Measurements from ENCODE around the gene PEAK1.
"Not testable (repeated sequence)": the region's sequence is repeated elsewhere in the genome, so short reads cannot be mapped to it uniquely, and the experiment has no call there.

The PEAK1 gene

DNA sequence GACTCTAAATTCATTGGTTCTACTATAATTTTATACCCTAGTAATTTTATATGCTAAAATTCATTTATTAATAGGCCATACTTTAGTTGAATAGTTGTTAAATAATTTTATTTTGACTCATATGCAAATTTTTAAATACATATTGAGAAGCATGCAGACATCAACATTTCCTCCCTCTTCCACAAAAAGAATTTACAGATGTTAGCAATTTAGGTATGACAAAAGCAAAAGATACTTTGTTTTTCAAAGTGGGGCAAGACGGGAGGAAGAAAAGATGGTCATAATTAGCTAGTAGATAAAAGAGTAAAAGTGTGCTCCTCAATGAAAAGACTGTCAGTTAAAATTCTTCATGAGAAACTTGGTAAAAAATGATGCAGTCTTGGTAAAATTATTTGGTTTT lies 200.1 kb downstream of the PEAK1 start:
- DNase-seq, result no peak

DNA sequence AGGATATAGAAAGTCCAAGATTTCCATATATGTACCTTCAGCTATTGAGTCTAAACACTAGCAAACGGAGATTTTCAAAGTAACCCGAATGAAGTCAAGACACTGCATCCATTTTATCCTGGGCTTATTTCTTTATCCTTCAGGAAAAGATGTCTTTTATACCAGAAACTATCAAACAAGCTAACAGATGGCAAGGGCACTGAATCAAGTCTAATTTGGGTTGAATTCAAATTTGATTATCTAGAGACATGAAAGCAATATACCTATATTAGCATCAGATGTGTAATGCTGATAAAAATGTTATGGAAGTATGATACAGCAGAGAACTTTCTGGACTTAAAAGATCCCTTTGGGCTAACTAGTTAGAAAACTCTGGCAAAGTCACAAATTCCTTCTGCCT lies 210.7 kb downstream of the PEAK1 start:
- DNase-seq, result no peak

DNA sequence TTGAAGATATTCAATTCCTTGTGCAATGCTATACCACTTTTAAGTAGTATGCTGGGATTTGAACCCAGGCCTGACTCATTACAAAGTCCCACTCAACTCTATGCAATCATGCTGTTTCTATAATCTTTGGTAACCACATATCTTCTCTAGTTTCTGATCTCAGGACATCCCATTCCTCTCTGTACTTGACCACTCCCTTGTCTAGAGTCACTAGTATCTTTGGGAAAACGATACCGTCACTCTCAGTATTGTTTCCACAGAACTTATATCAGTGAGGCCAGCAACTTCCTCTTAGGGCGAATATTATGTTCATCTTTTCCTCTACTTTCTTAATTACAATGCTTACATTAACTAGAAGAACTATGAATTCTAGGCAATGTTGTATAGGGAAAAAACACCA lies 211.7 kb downstream of the PEAK1 start:
- DNase-seq, result no peak

GRCh38 chr15:77201665-77202064 lies 218.2 kb downstream of the PEAK1 start:
- no peak for DNase-seq

DNA sequence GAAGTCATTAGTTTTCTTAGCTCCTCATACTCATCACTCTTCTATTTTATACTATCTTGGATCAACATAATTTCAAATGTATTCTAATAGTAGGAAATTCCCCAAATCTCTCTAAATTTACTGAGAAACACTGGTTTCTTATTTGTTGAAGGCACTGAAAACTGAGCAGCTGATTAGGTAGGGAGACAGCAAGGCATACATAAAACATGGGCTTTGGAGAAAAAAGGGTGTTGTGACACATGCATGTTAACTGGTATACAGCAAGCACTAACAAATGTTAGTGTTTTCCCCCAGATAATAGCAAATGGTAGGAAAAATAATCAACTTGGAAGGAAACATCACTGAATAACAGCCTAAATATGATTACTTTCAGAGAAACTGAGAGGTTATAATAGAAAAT lies 223.5 kb downstream of the PEAK1 start:
- no peak for DNase-seq

DNA sequence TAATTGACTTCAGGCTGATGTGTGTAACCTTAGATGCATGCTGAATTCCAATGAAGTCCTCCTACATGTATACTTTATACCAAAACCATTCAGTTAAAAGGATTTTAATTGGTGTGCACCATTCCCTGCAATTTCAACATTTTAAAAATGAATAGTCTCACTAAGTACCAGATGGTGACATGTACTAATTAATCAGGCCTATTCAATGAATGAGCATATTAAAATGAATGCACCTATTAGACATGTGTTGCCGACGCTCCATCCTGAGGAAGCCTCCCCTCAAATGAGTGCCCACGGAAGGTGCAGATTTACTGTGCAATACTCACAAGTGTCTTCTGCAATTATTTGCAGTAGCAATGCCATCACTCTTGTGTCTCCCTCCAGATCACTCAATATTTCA lies 224.3 kb downstream of the PEAK1 start:
- no peak for DNase-seq

GRCh38 chr15:77192451-77192850 lies 227.5 kb downstream of the PEAK1 start:
- no peak for DNase-seq

DNA sequence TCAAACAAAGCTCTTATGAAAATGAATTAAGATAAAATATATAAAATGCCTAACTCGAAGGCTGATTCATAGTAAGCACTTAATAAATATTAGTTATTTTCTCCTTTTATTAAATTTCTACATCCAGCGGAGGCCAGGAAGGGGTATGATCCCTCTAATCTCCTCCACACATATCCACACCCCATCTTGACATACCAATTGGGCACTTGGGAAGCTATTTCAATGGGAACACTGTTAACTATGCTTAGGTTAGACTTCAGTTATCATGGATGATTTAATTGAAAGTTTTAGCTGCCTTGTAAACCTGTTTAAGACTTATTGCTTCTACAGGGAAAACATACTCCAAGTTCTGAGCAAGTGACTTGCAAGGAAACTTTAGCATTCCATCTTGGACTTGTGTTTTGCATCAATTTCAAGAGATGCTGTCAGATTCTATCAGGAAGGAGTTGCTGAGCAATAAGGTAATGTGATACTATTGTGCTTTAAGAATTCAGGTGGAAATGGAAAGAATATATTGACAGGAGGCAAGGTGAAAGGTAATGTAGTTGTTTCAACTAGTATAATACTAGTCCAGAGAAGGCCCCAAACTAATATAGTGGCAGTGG lies 228.6 kb downstream of the PEAK1 start:
- no peak for DNase-seq

DNA sequence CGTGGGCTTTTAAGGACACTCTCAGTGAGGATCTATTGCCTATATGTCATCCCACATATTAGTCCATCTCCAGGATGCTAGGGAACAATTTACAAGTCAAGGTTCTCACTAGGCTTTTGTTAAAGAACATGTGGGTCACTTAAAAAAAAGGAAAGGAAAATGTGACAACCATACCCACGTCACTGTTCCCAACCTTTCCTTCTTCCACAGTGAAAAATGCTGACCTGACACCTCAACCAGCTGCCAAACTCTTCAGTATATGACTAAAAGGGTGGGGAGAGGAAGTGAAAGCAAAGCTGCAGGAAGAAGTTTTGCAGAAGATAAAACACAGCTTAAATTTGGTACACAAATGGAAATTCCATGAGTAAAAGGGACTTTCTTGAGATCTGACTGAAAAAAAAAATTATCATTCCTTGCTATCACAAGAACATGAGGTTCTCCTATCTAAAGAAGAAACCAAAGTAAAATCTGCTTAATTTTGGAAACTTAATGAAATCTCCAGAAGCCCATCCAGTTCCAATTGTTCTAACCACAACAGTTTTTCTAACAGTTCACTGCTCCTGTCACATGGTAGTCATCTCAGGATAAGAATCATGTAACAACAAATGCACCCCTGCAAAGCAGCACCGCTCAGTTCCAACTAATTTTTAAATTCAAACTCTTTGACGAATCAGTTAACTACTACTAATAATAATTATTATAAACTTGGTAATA lies 232.0 kb downstream of the PEAK1 start:
- DNase-seq, result peak in 1 of 2 donors; percentile 13

DNA sequence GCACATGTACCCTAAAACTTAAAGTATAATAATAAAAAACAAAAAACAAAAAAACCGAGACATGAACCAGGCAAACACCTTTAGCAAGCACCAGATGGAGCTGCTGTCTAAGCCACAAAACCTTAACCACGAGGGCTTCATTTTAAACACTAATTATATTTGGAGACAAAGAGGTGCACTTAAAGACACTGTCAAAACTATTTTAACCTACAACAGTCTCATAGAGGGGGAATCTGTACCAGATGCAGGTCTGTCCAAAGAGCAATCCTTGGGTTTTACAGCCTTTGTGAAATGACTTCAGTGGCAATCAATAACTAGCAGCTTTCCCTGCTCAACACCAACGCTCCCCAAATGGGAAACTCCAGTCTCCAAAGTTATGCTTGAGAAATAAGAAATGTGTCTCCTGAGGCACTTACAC lies 233.3 kb downstream of the PEAK1 start:
- DNase-seq, result no peak

DNA sequence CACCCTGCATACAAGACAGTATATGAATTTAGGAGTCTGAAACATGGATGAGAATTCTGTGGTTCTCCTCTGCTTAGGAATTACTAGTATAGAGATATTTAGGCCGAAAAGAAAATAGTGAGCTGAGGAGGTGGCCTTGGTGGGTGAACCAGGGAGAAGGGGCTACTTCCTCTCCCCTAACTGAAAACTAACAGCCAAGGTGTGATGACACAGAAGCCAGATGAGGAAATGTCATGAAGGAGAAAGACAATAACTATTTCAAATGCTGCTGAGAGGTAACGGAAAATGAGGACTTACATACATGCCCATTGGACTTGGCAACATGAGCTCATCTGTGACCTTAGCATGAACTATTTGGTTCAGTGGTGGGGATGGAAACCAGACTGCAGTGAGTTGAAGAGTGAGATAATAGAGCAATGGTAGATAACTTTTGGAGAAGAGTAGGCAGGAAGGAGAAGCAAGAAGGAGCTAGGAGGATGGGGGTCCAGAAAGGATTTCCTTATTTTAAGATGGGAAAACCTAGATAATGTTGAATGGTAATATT lies 234.6 kb downstream of the PEAK1 start:
- DNase-seq, result no peak

- not testable (repeated sequence) for DNase-seq
These were observed 235.6 kb downstream of the PEAK1 start for GRCh38 chr15:77184352-77184751.

DNA sequence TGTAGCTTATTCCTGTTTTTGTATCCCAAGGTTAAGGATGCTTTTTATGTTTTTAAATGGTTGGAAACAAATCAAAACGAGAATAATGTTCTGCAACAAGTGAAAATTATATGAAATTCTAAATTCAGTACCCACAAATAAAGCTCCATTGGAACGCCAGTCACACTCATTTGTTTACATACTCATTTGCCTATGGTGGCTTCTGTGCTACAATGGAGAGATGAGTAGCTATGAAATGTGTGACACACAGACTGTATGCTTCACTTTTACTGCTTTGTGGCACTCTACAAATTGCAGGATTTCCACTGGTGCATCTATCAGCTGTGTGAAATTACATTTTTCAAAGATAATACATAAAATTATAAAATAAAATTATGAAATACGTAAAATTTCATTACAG lies 236.8 kb downstream of the PEAK1 start:
- DNase-seq, result no peak

DNA sequence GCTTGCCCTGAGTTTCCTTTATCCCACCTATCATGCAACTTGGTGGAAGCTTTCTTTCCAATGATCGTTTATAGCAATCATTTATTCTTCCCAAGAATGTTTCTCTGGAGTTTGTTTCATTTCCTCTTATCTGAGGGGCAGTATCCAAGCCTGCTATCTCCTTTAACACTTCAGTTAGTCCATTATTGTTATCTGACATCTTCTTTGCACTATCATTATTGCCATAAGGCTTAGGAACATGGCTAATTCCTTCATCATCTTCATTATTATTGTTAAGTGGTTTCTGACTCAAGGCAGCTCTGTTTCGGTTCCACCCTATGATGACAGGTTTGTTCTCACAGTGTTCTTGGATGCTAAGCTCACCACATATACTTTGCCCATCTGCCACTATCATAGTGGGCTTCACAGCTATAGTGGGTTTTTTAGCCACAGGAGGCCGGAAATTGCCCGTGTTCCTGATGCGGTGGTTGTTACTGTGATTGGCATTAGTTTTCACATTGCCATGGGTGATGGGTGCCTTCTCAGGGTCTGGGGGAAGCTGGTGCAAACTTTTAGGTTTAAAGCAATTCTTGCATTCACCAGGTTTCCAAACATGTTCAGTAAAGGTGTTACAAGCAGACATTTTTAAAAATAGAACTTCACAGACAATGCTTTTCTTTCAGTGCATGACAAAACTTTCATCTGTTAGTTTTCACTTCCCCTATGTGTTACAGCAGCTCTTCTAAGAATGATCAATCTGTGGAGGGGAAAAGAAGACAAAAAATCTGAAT lies 238.4 kb downstream of the PEAK1 start:
- DNase-seq, result no peak

GRCh38 chr15:77180757-77181156 lies 239.1 kb downstream of the PEAK1 start:
- DNase-seq, result no peak

DNA sequence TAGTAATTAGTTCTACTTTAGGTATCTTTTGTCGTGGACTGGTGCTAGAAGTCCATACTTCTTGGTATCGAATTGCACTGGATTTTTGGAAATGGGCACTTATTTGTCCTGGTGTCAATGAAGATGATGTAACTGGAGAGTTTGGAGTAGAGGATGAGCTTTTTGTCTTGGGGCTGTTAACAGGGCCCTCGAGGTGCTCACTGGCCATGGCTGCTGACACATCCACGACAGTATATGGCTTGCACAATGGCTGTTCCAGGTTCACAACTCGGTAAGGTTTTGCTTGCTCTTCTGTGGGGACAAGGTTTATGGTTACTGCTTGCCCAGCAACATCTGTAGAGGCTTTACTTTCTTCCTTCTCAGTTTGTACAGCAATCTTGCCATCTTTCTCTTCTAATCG lies 239.6 kb downstream of the PEAK1 start:
- DNase-seq, result no peak

GRCh38 chr15:77179541-77179998 lies 240.3 kb downstream of the PEAK1 start:
- no peak for DNase-seq

DNA sequence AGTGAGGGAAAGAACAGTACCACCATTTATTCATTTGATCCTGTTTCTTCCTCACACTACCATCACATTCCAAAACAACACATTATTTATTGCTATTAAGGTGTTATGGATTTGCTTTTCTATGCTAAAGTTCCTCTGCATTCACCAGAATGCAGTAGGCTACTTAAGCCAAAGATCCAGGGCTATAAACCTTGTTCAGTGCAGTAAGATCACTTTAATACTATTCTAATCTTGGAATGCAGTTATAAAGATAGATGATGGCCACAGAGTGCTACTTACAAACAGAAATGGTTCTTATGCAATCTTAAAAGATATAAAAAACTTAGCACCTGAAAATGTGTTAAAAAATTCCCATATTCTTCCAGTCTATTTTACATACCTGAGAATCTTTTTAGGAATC lies 241.5 kb downstream of the PEAK1 start:
- DNase-seq, result no peak

DNA sequence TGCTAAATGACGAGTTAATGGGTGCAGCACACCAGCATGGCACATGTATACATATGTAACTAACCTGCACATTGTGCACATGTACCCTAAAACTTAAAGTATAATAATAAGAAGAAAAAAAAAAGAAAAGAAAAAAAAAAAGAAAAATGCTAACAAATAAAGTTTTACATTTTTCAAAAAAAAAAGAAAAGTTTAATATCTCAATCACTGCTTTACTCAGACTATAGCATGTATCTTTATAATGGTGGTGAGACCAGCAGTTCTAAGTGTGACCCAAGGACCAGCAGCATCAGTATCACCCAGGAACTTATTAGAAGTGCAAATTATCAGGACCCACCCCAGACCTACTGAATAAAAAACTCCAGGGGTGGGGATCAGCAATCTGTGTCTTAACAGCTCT lies 243.8 kb downstream of the PEAK1 start:
- not testable (repeated sequence) for DNase-seq

DNA sequence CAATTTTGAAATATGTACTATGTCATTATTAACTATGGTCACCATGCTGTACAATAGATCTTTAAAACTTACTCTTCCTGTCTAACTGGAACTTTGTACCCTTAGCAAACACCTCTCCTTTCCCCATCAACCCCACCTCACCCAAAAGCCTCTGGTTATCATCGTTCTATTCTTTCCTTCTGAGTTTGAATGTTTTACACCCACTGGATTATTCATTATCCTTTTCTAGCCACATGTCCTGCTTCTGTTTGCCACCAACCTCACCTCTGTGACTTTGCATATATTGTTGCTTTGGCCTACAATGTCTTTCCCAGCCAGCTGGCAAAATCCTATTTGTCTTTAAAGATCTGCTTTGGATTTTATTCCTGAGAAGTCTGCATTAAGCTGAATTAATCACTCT lies 246.4 kb downstream of the PEAK1 start:
- no peak for DNase-seq

- no peak for DNase-seq
These were observed 248.5 kb downstream of the PEAK1 start for GRCh38 chr15:77171221-77171967.

GRCh38 chr15:77168616-77169015 lies 251.3 kb downstream of the PEAK1 start:
- DNase-seq, result no peak

DNA sequence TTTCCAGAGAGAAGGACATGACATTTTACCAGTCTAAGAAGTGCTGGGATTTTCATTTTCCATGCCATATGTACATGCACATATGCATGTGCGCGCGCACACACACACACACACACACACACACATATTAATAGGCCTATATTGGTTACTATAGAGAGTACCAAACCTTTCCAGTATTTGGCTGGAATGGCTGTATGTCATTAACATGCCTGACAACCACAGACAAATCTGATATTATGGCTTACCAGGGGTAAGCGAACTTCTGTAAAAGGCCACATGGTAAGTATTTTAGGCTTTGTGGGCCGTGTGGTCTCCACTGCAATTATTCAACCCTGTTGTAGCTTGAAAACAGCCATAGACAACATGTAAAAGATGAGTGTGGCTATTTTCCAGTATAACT lies 251.8 kb downstream of the PEAK1 start:
- DNase-seq, result no peak

Measured in stimulated activated CD4-positive, alpha-beta T cell treated with anti-CD3 and anti-CD28 coated beads, Interleukin-2, amount 100 ng/mL, for 24 hours (primary cell).